Measurements from ENCODE around the gene SYNE1.

The SYNE1 gene

DNA sequence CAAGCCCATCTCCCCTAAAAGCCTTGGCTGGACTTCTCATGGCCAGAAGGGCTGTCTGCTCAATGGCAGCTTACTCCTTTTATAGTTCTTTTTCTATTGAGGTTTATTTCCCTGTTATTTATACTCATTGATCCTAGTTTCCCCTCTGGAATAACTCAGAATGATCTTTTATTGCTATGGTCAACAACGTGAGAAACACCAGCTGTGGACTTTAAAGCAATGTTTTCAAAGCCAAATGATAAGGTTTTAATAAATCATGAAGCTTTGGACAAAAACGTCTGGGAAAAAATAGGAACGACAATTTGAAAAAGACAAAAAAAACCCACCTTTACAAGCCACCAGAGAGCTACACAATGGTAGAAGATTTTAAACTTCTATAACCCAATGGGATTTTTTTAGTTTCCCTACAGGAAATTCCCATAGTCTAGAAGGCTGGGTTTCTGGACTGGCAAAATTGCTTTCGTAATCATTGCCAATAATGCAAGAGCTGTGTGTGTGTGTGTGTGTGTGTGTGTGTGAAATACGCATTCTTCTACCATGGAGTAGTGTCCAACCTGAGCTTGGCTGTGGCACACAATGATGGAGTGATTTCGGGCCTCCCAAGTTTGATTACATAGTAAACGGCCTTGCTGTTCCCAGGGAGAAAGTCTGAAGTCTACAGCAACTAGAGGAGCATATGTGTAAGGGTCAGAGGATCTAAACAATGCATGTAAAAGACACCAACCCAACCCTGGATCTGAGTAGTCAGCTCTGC is 396.0 kb downstream of the SYNE1 start:
- H3K4me2 ChIP-seq (ENCODE audit: low read length): no peak overlapping the region
- no peak overlapping the region for H3K27ac ChIP-seq (ENCODE audit: low read depth, low read length)
- H3K4me1 ChIP-seq (ENCODE audit: control insufficient read depth in 1 of 2, insufficient read depth in 2 of 2, low read length in 2 of 2): peaks cover 1 to 6% of the 10 kb centered on the region in 2 experiments
- H3K18ac ChIP-seq (ENCODE audit: low read length): no peak overlapping the region
- H2BK5ac ChIP-seq (ENCODE audit: low read depth, low read length, poor library complexity): no peak overlapping the region
- no peak overlapping the region for H3K4me3 ChIP-seq (ENCODE audit: low read depth, low read length)
- no peak overlapping the region for H3K14ac ChIP-seq (ENCODE audit: low read length)
- no peak overlapping the region for H4K91ac ChIP-seq (ENCODE audit: low read depth, low read length)
- no peak overlapping the region for H2AFZ ChIP-seq (ENCODE audit: insufficient read depth, low read length, poor library complexity)
- no peak overlapping the region for H3K4ac ChIP-seq (ENCODE audit: low read depth, low read length)
- H3K27me3 ChIP-seq (ENCODE audit: insufficient read depth, low read length): no peaks in the 10 kb centered on the region
- no peaks in the 10 kb centered on the region for H3K9me3 ChIP-seq (ENCODE audit: insufficient read depth, low read depth, low read length)
- WGBS (ENCODE audit: extremely low coverage, insufficient coverage, insufficient read length): no CpG with 5 or more reads among the region's 7 CpGs
- no peak overlapping the region for H4K12ac ChIP-seq (ENCODE audit: low read depth, low read length)
- H2BK120ac ChIP-seq (ENCODE audit: insufficient read depth, low read length, poor library complexity): no peak overlapping the region
- no peaks in the 10 kb centered on the region for H3K79me2 ChIP-seq (ENCODE audit: control insufficient read depth, insufficient read depth, low read length, poor library complexity)
- H4K8ac ChIP-seq (ENCODE audit: low read depth, low read length): no peak overlapping the region
- H2AK5ac ChIP-seq (ENCODE audit: low read length): no peak overlapping the region
- no peak overlapping the region for H2BK12ac ChIP-seq (ENCODE audit: low read length)
- no peak overlapping the region for H3K9ac ChIP-seq (ENCODE audit: low read length)
- H3K36me3 ChIP-seq (ENCODE audit: control insufficient read depth in 1 of 2, insufficient read depth in 2 of 2, low read length in 2 of 2): peaks cover 0 to 2% of the 10 kb centered on the region in 2 experiments
- H3K79me1 ChIP-seq (ENCODE audit: low read length): no peaks in the 10 kb centered on the region
- no peak for DNase-seq
- no peak overlapping the region for H3K23ac ChIP-seq (ENCODE audit: low read length)

DNA sequence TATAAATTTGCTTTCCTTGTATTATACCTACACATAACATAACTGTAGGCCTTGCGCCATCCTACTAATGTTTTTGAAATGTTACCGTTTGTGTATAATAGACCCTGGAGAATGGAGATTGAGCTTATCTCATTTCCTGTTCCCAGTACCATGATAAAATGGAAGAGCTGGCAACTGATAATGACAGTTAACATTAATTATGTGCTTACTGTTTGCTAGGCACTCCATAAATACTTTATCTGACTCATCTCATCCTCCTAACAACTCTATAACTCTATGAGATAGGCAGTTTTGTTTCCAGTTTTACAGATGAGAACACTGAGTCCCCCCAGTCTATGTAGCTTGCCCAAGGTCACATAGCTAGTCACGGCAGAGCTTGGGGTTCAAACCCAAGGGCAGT is 396.7 kb downstream of the SYNE1 start:
- Histone ChIP-seq H3K27me3 (ENCODE audit: insufficient read depth, low read length) (no peaks in the 10 kb centered on the region), H3K4me3 (ENCODE audit: low read depth, low read length) (no peak overlapping the region), H3K36me3 (ENCODE audit: control insufficient read depth in 1 of 2, insufficient read depth in 2 of 2, low read length in 2 of 2) (peaks cover 0 to 2% of the 10 kb centered on the region in 2 experiments), H2BK5ac (ENCODE audit: low read depth, low read length, poor library complexity) (no peak overlapping the region), H2BK12ac (ENCODE audit: low read length) (no peak overlapping the region), H3K27ac (ENCODE audit: low read depth, low read length) (no peak overlapping the region), H3K9ac (ENCODE audit: low read length) (no peak overlapping the region), H4K12ac (ENCODE audit: low read depth, low read length) (no peak overlapping the region), H3K4me1 (ENCODE audit: control insufficient read depth in 1 of 2, insufficient read depth in 2 of 2, low read length in 2 of 2) (peaks cover 1 to 4% of the 10 kb centered on the region in 2 experiments), H4K8ac (ENCODE audit: low read depth, low read length) (no peak overlapping the region), H2AFZ (ENCODE audit: insufficient read depth, low read length, poor library complexity) (no peak overlapping the region), H3K14ac (ENCODE audit: low read length) (no peak overlapping the region), H3K18ac (ENCODE audit: low read length) (no peak overlapping the region), H3K79me1 (ENCODE audit: low read length) (no peaks in the 10 kb centered on the region), H2BK120ac (ENCODE audit: insufficient read depth, low read length, poor library complexity) (no peak overlapping the region), H3K4me2 (ENCODE audit: low read length) (no peak overlapping the region), H3K4ac (ENCODE audit: low read depth, low read length) (no peak overlapping the region), H4K91ac (ENCODE audit: low read depth, low read length) (no peak overlapping the region), H2AK5ac (ENCODE audit: low read length) (no peak overlapping the region), H3K23ac (ENCODE audit: low read length) (no peak overlapping the region), H3K9me3 (ENCODE audit: insufficient read depth, low read depth, low read length) (no peaks in the 10 kb centered on the region), H3K79me2 (ENCODE audit: control insufficient read depth, insufficient read depth, low read length, poor library complexity) (no peaks in the 10 kb centered on the region)
- WGBS (ENCODE audit: extremely low coverage, insufficient coverage, insufficient read length): no CpG with 5 or more reads among the region's 3 CpGs
- DNase-seq: no peak

DNA sequence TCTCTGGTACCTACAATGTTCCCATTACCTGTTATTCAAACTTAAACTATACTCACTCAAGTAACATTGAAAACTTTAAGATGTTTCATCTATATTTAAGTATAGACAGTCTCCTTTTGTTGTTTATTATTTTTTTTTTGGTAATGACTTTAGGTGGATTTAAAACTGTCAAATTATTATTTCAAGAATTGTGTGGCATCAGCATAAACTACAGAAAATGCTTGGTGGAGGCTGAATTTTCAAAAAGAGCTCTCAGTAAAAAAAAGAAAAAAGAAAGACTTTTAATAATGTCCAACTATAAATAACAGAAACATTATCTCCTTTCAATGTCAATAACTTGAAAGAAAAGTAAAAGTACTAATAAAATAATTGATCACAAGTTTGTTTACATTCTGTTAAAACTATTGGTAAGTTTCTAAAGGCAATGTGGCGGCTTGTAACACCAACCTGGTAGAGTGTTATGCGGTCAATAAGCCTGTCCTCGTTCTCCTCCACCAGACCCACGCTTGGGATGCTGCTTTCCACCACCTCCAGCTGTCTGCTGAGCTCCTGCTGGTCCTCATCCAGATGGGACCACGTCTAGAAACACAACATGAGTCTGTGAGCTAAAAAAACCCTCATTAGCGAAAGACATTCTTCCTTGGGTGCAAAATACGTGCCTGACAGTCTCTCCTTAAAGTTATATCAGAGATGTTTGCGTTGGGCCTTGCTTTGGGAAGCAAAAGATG is 400.6 kb downstream of the SYNE1 start:
- Histone ChIP-seq H3K9me3 (ENCODE audit: insufficient read depth, low read depth, low read length) (no peaks in the 10 kb centered on the region), H3K79me1 (ENCODE audit: low read length) (peaks cover 2% of the 10 kb centered on the region), H3K9ac (ENCODE audit: low read length) (no peak overlapping the region), H4K12ac (ENCODE audit: low read depth, low read length) (no peak overlapping the region), H2BK12ac (ENCODE audit: low read length) (peak overlapping the region; percentile 84), H3K23ac (ENCODE audit: low read length) (no peak overlapping the region), H3K27me3 (ENCODE audit: insufficient read depth, low read length) (no peaks in the 10 kb centered on the region), H2BK120ac (ENCODE audit: insufficient read depth, low read length, poor library complexity) (peak overlapping the region; percentile 51), H3K36me3 (ENCODE audit: control insufficient read depth in 1 of 2, insufficient read depth in 2 of 2, low read length in 2 of 2) (peaks cover 0 to 2% of the 10 kb centered on the region in 2 experiments), H2AK5ac (ENCODE audit: low read length) (peak overlapping the region; percentile 46), H4K91ac (ENCODE audit: low read depth, low read length) (no peak overlapping the region), H3K18ac (ENCODE audit: low read length) (no peak overlapping the region), H4K8ac (ENCODE audit: low read depth, low read length) (no peak overlapping the region), H3K4me2 (ENCODE audit: low read length) (no peak overlapping the region), H3K79me2 (ENCODE audit: control insufficient read depth, insufficient read depth, low read length, poor library complexity) (no peaks in the 10 kb centered on the region), H3K4me3 (ENCODE audit: low read depth, low read length) (no peak overlapping the region), H3K27ac (ENCODE audit: low read depth, low read length) (no peak overlapping the region), H3K4ac (ENCODE audit: low read depth, low read length) (no peak overlapping the region), H3K4me1 (ENCODE audit: control insufficient read depth in 1 of 2, insufficient read depth in 2 of 2, low read length in 2 of 2) (peaks cover 4 to 7% of the 10 kb centered on the region in 2 experiments), H2BK5ac (ENCODE audit: low read depth, low read length, poor library complexity) (no peak overlapping the region), H3K14ac (ENCODE audit: low read length) (no peak overlapping the region), H2AFZ (ENCODE audit: insufficient read depth, low read length, poor library complexity) (no peak overlapping the region)
- no CpG with 5 or more reads among the region's 8 CpGs for WGBS (ENCODE audit: extremely low coverage, insufficient coverage, insufficient read length)
- no peak for DNase-seq

DNA sequence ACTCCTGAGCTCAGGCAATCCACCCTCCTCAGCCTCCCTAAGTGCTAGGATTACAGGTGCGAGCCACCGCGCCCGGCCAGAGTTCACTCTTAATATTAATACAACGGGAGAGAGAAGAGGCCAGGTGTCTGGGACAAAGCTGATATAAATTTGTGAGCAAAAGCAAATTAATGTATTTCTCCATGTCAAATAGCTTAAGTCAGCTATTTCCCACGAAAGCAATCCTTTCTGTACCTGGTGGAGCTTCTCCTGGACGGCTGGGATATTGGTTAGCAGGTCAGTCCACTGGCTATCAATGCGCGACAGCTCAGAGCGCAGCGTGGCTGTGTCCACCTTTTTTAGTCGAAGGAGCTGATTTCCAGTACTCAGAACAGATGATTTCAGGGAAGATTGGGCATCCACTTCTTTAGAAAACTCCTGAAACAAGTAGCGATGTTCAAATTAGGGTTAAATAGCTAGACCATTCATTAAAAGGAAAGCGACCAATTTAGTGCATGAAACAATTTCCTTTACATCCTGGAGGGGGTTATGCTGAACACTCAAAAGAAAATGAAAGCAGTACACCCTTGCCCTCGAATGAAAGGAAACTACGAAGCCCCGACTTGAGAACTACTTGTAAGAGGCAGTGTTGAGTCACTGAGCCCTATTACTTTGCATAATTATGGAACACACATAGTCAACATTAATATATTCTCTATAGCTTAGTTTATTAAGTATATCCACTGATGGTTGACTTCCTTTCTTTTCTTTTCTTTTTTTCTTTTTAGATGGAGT is 403.4 kb downstream of the SYNE1 start:
- Histone ChIP-seq H3K4me3 (ENCODE audit: low read depth, low read length) (no peak overlapping the region), H2BK12ac (ENCODE audit: low read length) (peak overlapping the region; percentile 100), H3K9me3 (ENCODE audit: insufficient read depth, low read depth, low read length) (no peaks in the 10 kb centered on the region), H3K18ac (ENCODE audit: low read length) (no peak overlapping the region), H2AFZ (ENCODE audit: insufficient read depth, low read length, poor library complexity) (no peak overlapping the region), H3K9ac (ENCODE audit: low read length) (no peak overlapping the region), H4K91ac (ENCODE audit: low read depth, low read length) (peak overlapping the region; percentile 74), H3K23ac (ENCODE audit: low read length) (no peak overlapping the region), H3K4me1 (ENCODE audit: control insufficient read depth in 1 of 2, insufficient read depth in 2 of 2, low read length in 2 of 2) (peaks cover 4% of the 10 kb centered on the region in 2 experiments), H3K4ac (ENCODE audit: low read depth, low read length) (peak overlapping the region; percentile 91), H3K36me3 (ENCODE audit: control insufficient read depth in 1 of 2, insufficient read depth in 2 of 2, low read length in 2 of 2) (peaks cover 0 to 2% of the 10 kb centered on the region in 2 experiments), H3K27ac (ENCODE audit: low read depth, low read length) (peak overlapping the region; percentile 62), H2BK5ac (ENCODE audit: low read depth, low read length, poor library complexity) (peak overlapping the region; percentile 77), H2AK5ac (ENCODE audit: low read length) (no peak overlapping the region), H4K8ac (ENCODE audit: low read depth, low read length) (no peak overlapping the region), H4K12ac (ENCODE audit: low read depth, low read length) (no peak overlapping the region), H3K4me2 (ENCODE audit: low read length) (no peak overlapping the region), H3K79me2 (ENCODE audit: control insufficient read depth, insufficient read depth, low read length, poor library complexity) (no peaks in the 10 kb centered on the region), H3K14ac (ENCODE audit: low read length) (no peak overlapping the region), H3K79me1 (ENCODE audit: low read length) (peaks cover 2% of the 10 kb centered on the region), H3K27me3 (ENCODE audit: insufficient read depth, low read length) (no peaks in the 10 kb centered on the region), H2BK120ac (ENCODE audit: insufficient read depth, low read length, poor library complexity) (peak overlapping the region; percentile 56)
- no CpG with 5 or more reads among the region's 17 CpGs for WGBS (ENCODE audit: extremely low coverage, insufficient coverage, insufficient read length)
- DNase-seq: no peak

Measured in trophoblast cell (in vitro differentiated cells and primary cell).